ENCODE results near the gene RNF144A.

DNA sequence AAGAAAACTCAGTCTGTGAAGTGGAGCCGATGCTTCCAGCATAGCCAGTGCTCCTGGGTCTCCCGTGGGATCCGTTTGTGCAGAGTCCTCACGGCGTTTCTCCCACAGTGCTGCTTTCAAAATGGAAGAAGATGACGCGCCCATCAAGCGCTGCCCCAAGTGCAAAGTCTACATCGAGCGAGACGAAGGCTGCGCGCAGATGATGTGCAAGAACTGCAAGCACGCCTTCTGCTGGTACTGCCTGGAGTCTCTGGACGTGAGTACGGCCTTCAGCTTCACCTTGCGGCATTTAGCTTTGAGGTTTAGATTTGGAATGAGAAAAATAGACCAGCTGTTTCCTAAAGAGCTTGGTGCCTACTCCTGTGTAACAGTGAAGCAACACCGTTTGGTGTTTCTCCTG lies 107.0 kb downstream of the RNF144A start:
- TF ChIP-seq, protein P1, sequence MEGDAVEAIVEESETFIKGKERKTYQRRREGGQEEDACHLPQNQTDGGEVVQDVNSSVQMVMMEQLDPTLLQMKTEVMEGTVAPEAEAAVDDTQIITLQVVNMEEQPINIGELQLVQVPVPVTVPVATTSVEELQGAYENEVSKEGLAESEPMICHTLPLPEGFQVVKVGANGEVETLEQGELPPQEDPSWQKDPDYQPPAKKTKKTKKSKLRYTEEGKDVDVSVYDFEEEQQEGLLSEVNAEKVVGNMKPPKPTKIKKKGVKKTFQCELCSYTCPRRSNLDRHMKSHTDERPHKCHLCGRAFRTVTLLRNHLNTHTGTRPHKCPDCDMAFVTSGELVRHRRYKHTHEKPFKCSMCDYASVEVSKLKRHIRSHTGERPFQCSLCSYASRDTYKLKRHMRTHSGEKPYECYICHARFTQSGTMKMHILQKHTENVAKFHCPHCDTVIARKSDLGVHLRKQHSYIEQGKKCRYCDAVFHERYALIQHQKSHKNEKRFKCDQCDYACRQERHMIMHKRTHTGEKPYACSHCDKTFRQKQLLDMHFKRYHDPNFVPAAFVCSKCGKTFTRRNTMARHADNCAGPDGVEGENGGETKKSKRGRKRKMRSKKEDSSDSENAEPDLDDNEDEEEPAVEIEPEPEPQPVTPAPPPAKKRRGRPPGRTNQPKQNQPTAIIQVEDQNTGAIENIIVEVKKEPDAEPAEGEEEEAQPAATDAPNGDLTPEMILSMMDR (IDR thresholded peaks at IDR 0.05): no peak
- TF ChIP-seq POLR2A (IDR thresholded peaks at IDR 0.05): no peak
